ENCODE measurements around the gene MYBPC2.
"Not testable (repeated sequence)": the region's sequence is repeated elsewhere in the genome, so short reads cannot be mapped to it uniquely, and the experiment has no call there.

DNA sequence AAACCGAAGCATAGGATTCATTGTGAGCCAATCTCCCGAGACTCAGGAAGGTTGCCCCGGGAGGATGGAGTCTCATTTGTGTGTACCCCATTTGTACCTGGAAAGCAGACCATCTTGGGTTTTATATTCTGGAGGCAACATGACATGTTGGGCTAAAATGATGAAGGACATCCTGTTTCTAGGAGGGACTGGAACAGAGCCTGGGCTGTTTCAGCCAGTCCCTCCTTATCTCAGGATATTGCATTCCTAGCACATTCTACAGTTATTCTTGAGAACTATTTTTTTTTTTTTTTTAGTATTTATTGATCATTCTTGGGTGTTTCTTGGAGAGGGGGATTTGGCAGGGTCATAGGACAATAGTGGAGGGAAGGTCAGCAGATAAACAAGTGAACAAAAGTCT is 42.4 kb upstream of the MYBPC2 start:
- TF ChIP-seq, protein P1, sequence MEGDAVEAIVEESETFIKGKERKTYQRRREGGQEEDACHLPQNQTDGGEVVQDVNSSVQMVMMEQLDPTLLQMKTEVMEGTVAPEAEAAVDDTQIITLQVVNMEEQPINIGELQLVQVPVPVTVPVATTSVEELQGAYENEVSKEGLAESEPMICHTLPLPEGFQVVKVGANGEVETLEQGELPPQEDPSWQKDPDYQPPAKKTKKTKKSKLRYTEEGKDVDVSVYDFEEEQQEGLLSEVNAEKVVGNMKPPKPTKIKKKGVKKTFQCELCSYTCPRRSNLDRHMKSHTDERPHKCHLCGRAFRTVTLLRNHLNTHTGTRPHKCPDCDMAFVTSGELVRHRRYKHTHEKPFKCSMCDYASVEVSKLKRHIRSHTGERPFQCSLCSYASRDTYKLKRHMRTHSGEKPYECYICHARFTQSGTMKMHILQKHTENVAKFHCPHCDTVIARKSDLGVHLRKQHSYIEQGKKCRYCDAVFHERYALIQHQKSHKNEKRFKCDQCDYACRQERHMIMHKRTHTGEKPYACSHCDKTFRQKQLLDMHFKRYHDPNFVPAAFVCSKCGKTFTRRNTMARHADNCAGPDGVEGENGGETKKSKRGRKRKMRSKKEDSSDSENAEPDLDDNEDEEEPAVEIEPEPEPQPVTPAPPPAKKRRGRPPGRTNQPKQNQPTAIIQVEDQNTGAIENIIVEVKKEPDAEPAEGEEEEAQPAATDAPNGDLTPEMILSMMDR (IDR thresholded peaks at IDR 0.05; ENCODE audit: insufficient read depth, low read depth, low read length): not testable (repeated sequence)
- not testable (repeated sequence) for TF ChIP-seq EZH2 (IDR thresholded peaks at IDR 0.05; ENCODE audit: insufficient read depth, low read length)
